HepG2 (cell line): ENCODE results near the gene IZUMO2. TPM values are rescaled to one million over a fixed set of nuclear protein-coding genes. Genes with fewer than 3 reads are reported as not detected.

Source experiments
- ARNTL ChIP-seq: sonication (generic); formaldehyde crosslinking; IDR thresholded peaks from 2 replicates; pipeline ENCODE4 v1.4.0; 2020; ENCODE audit warnings: mild to moderate bottlenecking, missing genetic modification reagents
- BRCA1 ChIP-seq: sonication (generic); formaldehyde crosslinking; IDR thresholded peaks from 2 replicates; pipeline ENCODE4 v1.4.0; 2020; ENCODE audit warnings: missing genetic modification reagents
- DNMT1 ChIP-seq: sonication (generic); formaldehyde crosslinking; IDR thresholded peaks from 2 replicates; pipeline ENCODE4 v1.5.1; 2020; ENCODE audit warnings: mild to moderate bottlenecking, missing genetic modification reagents
- MED8 ChIP-seq: sonication (generic); formaldehyde crosslinking; IDR thresholded peaks from 2 replicates; pipeline ENCODE4 v1.8.1; 2023; ENCODE audit warnings: mild to moderate bottlenecking, missing genetic modification reagents; ENCODE audit not compliant: insufficient replicate concordance
- MEIS2 ChIP-seq: sonication (generic); formaldehyde crosslinking; IDR thresholded peaks from 2 replicates; pipeline ENCODE4 v1.9.0; 2021; ENCODE audit warnings: mild to moderate bottlenecking, missing genetic modification reagents
- NFE2L2 ChIP-seq: fragments of 150-350 bp; IDR thresholded peaks from 2 replicates; pipeline ENCODE4 v1.6.1; 2014; ENCODE audit warnings: low read length
- RNF219 ChIP-seq: sonication (generic); formaldehyde crosslinking; IDR thresholded peaks from 2 replicates; pipeline ENCODE4 v1.5.0; 2020; ENCODE audit warnings: mild to moderate bottlenecking, missing genetic modification reagents
- SAP130 ChIP-seq: IDR thresholded peaks from 2 replicates; pipeline ENCODE4 v1.6.1; 2016; ENCODE audit warnings: low read depth
- ZNF160 ChIP-seq: sonication (generic); formaldehyde crosslinking; IDR thresholded peaks from 2 replicates; pipeline ENCODE4 v1.8.0; 2022; ENCODE audit warnings: mild to moderate bottlenecking, inconsistent platforms, missing genetic modification reagents
- ZNF468 ChIP-seq: sonication (generic); formaldehyde crosslinking; IDR thresholded peaks from 2 replicates; pipeline ENCODE4 v1.8.0; 2022; ENCODE audit warnings: mild to moderate bottlenecking, moderate library complexity, missing genetic modification reagents
- ZNF513 ChIP-seq: sonication (generic); formaldehyde crosslinking; conservative IDR thresholded peaks from 2 replicates; pipeline ENCODE4 v1.5.0; 2020; ENCODE audit warnings: missing genetic modification reagents
- ZNF687 ChIP-seq: sonication (generic); formaldehyde crosslinking; IDR thresholded peaks from 2 replicates; pipeline ENCODE4 v1.5.1; 2020; ENCODE audit warnings: mild to moderate bottlenecking, missing genetic modification reagents, moderate library complexity
- ZSCAN31 ChIP-seq: sonication (generic); formaldehyde crosslinking; IDR thresholded peaks from 2 replicates; pipeline ENCODE4 v1.5.0; 2020; ENCODE audit warnings: low read depth, mild to moderate bottlenecking, missing genetic modification reagents
- polyA plus RNA-seq, 8 experiments: library from polyadenylated mRNA; depleted of rRNA in 3 of 8; stranded (reverse) in 7 of 8; unstranded in 1 of 8; fragments of >200 nt; fragmentation: Illumina TruSeq in 4 of 8; extraction: Trizol in 4 of 8; gene quantifications; 2 replicates each; pipeline versions ENCODE4 v1.2.1 to v1.2.3, GENCODE V29; 2011 to 2016; ENCODE audit warnings: low read depth in 4 of 8, missing spikeins in 1 of 8, mixed read lengths in 1 of 8; ENCODE audit not compliant: insufficient read depth in 1 of 8
- total RNA-seq, 5 experiments: library from RNA; depleted of rRNA; stranded (reverse); fragments of >200 nt; fragmentation: Illumina TruSeq; extraction: Trizol; gene quantifications; 2 replicates each; pipeline ENCODE4 v1.2.3, GENCODE V29; 2016; ENCODE audit warnings: low read depth in 1 of 5
- TF ChIP-seq, protein P1 (sequence below): IDR thresholded peaks from 2 replicates; pipeline ENCODE4 v1.6.1; 2016; ENCODE audit warnings: missing genetic modification reagents, missing compliant biosample characterization
- TF ChIP-seq, protein P2 (sequence below): sonication (generic); formaldehyde crosslinking; IDR thresholded peaks from 2 replicates; pipeline ENCODE4 v1.4.0; 2020; ENCODE audit warnings: missing genetic modification reagents
- TF ChIP-seq, protein P3 (sequence below): sonication (generic); formaldehyde crosslinking; IDR thresholded peaks from 2 replicates; pipeline ENCODE4 v1.4.0; 2020; ENCODE audit warnings: mild to moderate bottlenecking, missing genetic modification reagents

The IZUMO2 gene
- total and polyA plus RNA-seq, 2 of the 13 experiments (the other 11 are each of a cell fraction or from before 2014, with no cell fraction given), result not detected

DNA sequence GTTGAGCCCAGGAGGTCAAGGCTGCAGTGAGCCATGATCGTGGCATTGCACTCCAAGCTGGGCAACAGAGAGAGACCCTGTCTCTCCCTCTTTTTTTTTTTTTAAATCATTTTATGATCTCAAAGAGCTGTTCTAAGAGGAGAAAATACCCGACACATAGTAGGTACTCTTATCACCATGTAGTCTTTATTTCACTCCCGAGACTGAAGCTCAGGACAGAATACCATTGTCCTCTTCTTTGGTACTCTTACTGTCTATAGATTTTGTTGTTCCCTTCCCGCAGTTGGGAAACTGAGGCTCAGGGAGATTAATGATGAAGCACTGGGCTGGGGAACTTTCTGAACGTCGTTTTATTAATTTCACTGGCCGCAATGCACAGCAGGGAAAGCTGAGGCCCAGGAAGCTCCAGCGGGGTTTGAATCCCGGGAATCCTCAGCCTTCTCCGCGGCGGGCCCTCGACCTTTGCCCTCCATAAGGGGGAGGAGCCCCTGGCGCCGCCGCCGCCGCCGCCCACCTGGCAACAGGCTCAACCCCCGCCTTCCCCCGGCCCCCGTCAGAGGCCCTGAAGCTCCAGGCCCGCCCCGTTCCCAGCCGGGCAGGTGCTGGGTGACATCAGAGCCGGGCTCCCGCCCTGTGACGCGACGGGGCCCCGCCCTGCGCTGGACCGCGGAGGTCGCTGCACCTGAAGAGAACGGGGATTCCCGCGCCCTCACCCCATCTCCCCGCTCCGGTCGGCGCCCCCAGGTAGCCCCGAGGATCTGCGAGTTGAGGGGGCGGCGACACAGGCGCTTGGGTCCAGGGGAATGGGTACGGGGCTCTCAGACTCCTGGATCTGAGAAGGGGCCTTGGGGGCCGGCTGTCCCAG is 42.0 kb upstream of the IZUMO2 start (continued):
- TF ChIP-seq, protein P1, sequence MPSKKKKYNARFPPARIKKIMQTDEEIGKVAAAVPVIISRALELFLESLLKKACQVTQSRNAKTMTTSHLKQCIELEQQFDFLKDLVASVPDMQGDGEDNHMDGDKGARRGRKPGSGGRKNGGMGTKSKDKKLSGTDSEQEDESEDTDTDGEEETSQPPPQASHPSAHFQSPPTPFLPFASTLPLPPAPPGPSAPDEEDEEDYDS (CRISPR knock-in tag), result no peak
- TF ChIP-seq SAP130 (CRISPR knock-in tag) (peak; percentile 65), BRCA1 (no peak), ZSCAN31 (CRISPR knock-in tag) (no peak), RNF219 (CRISPR knock-in tag) (no peak), NFE2L2 (no peak), ARNTL (CRISPR knock-in tag) (no peak), ZNF468 (no peak), DNMT1 (CRISPR knock-in tag) (no peak), ZNF687 (CRISPR knock-in tag) (peak; percentile 57), MED8 (CRISPR knock-in tag) (no peak), ZNF160 (CRISPR knock-in tag) (no peak), MEIS2 (CRISPR knock-in tag) (no peak), ZNF513 (no peak)
- TF ChIP-seq, protein P2, sequence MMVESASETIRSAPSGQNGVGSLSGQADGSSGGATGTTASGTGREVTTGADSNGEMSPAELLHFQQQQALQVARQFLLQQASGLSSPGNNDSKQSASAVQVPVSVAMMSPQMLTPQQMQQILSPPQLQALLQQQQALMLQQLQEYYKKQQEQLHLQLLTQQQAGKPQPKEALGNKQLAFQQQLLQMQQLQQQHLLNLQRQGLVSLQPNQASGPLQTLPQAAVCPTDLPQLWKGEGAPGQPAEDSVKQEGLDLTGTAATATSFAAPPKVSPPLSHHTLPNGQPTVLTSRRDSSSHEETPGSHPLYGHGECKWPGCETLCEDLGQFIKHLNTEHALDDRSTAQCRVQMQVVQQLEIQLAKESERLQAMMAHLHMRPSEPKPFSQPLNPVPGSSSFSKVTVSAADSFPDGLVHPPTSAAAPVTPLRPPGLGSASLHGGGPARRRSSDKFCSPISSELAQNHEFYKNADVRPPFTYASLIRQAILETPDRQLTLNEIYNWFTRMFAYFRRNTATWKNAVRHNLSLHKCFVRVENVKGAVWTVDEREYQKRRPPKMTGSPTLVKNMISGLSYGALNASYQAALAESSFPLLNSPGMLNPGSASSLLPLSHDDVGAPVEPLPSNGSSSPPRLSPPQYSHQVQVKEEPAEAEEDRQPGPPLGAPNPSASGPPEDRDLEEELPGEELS, result no peak
- TF ChIP-seq, protein P3, sequence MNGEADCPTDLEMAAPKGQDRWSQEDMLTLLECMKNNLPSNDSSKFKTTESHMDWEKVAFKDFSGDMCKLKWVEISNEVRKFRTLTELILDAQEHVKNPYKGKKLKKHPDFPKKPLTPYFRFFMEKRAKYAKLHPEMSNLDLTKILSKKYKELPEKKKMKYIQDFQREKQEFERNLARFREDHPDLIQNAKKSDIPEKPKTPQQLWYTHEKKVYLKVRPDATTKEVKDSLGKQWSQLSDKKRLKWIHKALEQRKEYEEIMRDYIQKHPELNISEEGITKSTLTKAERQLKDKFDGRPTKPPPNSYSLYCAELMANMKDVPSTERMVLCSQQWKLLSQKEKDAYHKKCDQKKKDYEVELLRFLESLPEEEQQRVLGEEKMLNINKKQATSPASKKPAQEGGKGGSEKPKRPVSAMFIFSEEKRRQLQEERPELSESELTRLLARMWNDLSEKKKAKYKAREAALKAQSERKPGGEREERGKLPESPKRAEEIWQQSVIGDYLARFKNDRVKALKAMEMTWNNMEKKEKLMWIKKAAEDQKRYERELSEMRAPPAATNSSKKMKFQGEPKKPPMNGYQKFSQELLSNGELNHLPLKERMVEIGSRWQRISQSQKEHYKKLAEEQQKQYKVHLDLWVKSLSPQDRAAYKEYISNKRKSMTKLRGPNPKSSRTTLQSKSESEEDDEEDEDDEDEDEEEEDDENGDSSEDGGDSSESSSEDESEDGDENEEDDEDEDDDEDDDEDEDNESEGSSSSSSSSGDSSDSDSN (CRISPR knock-in tag), result no peak
